Inferior parietal cortex (tissue), 1 donor: ENCODE measurements around the gene SLC22A3.

Experiments used
- DNase-seq: peaks from one replicate; pipeline ENCODE4 v3.0.0-alpha.2; 2016; ENCODE audit errors: extremely low spot score

SLC22A3 gene

GRCh38 chr6:160412993-160413392, 64.8 kb downstream of the SLC22A3 start:
- DNase-seq, result no peak

- DNase-seq, result no peak
Measured at GRCh38 chr6:160417146-160417545, 69.0 kb downstream of the SLC22A3 start.

DNA sequence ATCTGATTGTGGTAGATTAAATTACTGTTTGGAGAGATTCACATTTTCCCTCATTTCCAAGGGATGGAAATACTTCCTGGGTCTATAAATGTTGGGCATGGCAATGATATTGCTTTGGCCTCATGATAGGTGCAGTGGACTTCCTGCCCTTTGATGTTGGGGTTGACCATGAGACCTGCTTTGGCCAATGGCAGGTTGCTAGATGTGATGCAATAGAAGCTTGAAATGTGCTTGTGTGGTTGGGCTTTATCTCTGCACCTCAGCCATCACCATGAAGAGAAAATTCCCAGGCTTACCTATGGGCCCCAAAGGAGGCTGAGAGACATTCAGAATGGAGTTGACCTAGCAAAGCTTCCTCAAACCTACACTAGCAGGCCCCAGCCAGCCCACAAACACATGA, 69.4 kb downstream of the SLC22A3 start:
- DNase-seq, result no peak

GRCh38 chr6:160418370-160418769, 70.2 kb downstream of the SLC22A3 start:
- DNase-seq, result no peak

- no peak for DNase-seq
Measured at GRCh38 chr6:160419488-160419887, 71.3 kb downstream of the SLC22A3 start.

- no peak for DNase-seq
Measured at GRCh38 chr6:160420253-160420968, 72.2 kb downstream of the SLC22A3 start.

- no peak for DNase-seq
Measured at GRCh38 chr6:160420969-160421556, 72.9 kb downstream of the SLC22A3 start.

- DNase-seq, result no peak
Measured at GRCh38 chr6:160421854-160422253, 73.7 kb downstream of the SLC22A3 start.

DNA sequence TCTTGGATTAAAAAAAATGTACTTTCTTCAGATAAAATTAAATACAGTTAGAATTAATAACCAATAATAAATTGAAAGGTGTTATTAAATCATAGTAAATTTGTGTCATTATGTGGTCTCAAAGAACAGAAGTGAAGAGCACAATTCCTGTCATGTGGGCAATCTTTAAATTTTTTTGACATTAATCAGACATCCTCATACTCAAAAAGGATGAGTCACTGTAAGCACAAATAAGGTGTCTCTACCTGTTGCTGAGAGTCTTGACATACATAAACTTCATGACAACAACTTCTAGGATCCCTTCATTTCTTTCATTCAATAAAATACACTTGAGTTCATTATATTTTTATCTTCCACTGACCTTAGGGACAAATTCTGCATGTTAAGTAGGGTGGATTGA, 76.1 kb downstream of the SLC22A3 start:
- no peak for DNase-seq

GRCh38 chr6:160426136-160426535, 78.0 kb downstream of the SLC22A3 start:
- DNase-seq, result no peak

DNA sequence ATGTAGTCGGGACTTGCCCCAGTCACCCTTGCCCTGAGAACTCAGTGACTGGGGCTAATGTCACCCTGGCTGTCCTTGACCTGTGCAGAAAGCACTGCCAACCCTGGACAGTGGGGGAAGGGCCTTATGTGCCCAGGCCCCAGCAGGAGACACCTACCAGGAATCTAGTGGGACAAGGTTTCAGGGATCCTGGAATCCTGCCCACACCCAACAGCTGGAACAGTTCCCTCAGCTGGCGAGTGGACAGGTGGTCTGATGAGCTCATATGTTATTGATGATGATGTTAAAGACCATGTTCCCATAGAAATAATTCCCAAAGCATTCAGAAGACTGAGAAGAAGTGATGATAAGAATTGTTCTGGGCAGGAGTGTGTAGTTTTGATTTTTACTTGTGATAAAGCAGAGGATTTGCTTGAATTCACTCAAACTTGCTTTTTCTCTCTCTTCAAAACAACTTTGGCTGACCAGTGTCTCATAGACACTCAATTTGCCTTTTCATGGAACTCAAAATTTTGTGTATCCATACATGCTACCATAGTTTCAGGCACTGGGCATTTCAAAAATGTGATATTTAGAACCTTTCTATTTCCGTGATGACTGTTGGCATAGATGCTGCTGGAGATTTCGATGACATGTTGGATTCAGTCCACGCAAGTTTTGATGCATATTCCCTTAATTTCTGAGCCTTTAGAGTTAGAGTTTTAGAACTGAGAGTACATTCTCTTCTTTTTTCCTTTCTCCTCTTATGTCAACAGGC, 79.3 kb downstream of the SLC22A3 start:
- no peak for DNase-seq

GRCh38 chr6:160428069-160428430, 79.9 kb downstream of the SLC22A3 start:
- no peak for DNase-seq

DNA sequence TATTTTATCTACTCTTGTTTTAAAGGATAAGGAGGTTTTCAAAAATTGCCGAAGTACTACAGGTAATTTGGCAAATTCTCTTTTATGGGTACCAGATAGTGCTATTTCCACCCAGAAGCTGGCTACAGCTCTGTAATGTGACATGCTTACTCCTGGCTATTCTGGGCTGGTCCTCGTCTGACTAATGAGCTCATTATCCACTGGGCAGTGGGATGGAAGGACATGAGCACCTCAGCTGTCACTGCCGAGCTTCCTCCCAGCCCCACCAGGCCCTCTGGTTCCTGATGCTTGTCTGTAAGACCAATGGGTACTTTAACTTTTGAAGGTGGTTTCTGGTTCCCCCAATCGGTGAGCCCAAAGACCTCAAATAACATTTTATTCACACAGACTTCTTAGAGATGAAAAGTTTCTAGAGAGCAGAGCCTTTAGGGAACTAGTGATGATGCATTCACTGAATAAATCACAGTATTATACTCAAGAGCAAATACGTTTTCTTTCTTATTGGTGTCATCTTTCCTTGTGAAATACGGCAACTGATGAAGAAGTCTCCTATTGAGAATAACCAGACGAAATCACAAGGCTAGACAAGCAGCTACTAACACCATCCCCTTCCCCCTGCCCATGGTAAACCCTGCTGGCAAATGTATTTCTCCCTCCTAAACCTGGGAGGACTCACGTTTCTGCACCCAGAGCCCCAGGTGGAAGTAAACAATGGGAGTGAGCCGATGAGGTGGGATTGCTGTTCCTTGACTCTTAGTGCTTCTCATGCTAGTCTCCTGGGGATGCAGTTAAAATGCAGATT, 80.8 kb downstream of the SLC22A3 start:
- DNase-seq, result no peak

- DNase-seq, result no peak
Measured at GRCh38 chr6:160429620-160429895, 81.4 kb downstream of the SLC22A3 start.

GRCh38 chr6:160430203-160430602, 82.0 kb downstream of the SLC22A3 start:
- DNase-seq, result no peak

DNA sequence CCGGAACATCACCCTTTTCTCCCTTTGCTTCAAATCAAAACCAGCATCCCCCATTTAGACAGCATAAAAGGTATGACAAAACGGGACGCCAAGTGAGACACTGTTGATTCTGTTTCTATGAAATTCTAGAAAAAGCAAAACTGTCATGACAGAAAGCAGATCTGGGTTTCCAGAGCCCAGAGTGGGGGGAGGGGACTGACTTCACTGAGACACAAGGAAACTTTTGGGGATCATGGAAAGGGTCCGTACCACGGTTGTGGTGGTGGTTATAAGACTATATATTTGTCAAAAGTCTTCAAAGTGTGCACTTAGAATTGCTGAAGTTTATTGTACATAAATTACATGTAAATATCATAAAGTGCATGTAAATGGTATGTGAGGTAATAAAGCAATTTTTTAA, 82.6 kb downstream of the SLC22A3 start:
- no peak for DNase-seq

- no peak for DNase-seq
Measured at GRCh38 chr6:160431226-160431625, 83.0 kb downstream of the SLC22A3 start.

DNA sequence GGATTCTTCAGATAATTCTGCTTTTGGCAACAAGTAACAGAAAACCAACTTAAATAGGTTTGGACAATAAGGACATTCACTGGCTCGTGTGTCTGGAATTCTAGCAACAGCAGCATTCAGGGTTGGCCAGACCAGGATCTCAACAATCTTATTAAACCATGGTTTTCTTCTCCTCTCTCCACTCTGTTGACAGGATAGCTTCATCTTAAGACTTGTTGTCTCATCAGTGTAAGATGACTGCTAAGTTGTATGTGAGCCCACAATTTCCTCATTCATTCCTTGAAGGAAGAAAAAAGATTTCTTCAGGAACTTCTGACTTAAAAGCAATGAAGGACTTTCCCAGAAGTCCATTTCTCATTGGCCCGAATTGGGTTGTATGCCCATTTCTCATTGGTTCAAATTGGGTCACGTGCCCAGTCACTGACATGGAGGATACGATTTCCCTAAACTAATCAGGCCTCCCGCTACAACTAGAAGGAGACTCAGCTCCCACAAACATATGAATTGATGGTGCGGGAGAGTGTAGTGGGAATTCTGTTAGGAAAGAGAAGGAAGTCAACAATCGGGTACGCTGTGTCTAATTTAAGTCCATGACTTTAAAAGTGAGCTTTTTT, 83.7 kb downstream of the SLC22A3 start:
- DNase-seq, result no peak

DNA sequence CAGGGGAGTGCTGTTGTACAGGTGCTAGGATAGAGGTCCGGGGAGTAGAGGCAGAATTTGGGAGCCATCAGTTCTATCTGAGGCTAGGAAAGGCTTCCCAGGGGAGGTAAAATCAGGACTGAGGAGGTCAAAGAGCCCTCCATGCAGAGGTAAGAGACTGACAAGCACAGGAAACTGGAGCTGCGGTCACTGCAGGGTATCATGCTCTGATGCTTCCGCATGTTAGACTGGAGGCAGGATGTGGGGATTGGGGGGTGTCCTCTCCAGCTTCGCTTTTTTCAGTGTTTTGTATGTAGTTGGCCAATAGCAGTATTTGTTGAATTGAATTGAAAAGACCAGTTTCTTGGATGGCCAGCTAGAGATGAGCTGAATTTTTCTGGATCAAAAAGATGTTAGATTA, 87.8 kb downstream of the SLC22A3 start:
- DNase-seq, result no peak

DNA sequence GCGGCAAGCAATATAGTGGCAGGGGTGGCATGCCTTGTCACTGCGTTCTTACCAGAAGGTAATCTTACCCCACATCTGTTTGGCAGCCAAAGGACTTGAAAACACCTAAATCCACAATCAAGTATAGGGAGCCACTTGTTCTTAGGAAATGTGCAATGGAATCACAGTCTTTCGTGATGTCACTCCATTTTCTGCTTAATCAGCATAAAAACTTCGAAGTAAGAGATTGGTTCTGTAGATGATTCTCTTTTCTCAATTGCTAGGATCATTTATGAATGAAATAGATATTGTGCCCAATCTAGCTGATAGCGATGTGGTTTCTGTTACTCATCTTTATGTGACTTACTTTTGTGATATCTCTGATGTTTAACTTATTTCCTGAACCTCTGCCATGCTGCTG, 89.0 kb downstream of the SLC22A3 start:
- no peak for DNase-seq

- no peak for DNase-seq
Measured at GRCh38 chr6:160437775-160438174, 89.6 kb downstream of the SLC22A3 start.

- no peak for DNase-seq
Measured at GRCh38 chr6:160438481-160438880, 90.3 kb downstream of the SLC22A3 start.
